ENCODE measurements around the gene ZFPM1.
"Not testable (repeated sequence)": the region's sequence is repeated elsewhere in the genome, so short reads cannot be mapped to it uniquely, and the experiment has no call there.

ZFPM1 gene

DNA sequence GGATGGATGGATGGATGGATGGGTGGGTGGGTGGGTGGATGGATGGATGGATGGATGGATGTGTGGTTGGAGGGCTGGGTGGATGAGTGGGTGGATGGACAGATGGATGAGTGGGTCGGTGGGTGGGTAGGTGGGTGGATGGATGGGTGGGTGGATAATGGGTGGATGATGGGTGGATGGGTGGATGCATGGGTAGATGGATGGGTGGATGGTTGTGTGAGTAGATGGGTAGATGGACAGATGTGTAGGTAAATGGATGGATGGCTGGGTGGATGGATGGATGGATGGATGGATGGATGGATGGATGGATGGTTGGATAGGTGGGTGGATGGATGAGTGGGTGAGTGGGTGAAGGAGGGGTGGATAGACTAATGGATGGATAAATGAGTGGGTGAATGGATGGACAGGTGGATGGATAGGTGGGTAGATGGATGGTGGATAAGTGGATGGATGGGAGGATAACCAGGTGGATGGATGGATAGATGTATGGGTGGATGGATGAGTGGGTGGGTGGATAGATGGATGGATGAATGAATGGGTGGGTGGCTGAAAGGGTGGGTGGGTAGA, 64.2 kb downstream of the ZFPM1 start:
- not testable (repeated sequence) for DNase-seq

DNA sequence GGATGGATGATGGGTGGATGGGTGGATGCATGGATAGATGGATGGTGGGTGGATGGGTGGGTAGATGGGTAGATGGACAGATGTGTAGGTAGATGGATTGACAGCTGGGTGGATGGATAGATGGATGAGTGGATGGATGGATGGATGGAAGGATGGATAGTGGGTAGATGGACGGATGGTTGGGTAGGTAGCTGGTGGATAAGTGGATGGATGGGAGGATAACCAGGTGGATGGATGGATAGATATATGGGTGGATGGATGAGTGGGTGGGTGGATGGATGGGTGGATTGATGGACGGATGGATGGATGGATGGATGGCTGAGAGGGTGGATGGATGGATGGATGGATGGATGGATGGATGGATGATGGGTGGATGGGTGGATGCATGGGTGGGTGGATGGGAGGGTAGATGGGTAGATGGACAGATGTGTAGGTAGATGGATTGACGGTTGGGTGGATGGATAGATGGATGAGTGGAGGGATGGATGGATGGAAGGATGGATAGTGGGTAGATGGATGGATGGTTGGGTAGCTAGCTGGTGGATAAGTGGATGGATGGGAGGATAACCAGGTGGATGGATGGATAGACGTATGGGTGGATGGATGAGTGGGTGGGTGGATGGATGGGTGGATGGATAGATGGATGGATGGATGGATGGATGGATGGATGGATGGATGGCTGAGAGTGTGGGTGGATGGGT, 65.5 kb downstream of the ZFPM1 start:
- not testable (repeated sequence) for DNase-seq

DNA sequence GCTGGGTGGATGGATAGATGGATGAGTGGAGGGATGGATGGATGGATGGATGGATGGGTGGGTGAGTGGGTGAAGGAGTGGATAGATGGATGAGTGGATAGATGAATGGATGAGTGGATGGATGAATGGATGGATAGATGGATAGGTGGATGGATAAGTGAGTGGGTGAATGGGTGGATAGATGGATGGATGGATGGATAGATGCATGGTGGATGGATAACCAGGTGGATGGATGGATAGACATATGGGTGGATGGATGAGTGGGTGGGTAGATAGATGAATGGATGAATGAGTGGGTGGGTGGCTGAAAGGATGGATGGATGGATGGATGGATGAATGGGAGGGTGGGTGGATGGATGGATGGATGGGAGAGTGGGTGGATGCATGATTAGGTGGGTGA, 66.2 kb downstream of the ZFPM1 start:
- no peak for DNase-seq

GRCh38 chr16:88519938-88520653, 67.0 kb downstream of the ZFPM1 start:
- DNase-seq, result no peak

GRCh38 chr16:88521674-88522073, 68.6 kb downstream of the ZFPM1 start:
- no peak for DNase-seq

GRCh38 chr16:88522276-88522949, 69.3 kb downstream of the ZFPM1 start:
- no peak for DNase-seq

DNA sequence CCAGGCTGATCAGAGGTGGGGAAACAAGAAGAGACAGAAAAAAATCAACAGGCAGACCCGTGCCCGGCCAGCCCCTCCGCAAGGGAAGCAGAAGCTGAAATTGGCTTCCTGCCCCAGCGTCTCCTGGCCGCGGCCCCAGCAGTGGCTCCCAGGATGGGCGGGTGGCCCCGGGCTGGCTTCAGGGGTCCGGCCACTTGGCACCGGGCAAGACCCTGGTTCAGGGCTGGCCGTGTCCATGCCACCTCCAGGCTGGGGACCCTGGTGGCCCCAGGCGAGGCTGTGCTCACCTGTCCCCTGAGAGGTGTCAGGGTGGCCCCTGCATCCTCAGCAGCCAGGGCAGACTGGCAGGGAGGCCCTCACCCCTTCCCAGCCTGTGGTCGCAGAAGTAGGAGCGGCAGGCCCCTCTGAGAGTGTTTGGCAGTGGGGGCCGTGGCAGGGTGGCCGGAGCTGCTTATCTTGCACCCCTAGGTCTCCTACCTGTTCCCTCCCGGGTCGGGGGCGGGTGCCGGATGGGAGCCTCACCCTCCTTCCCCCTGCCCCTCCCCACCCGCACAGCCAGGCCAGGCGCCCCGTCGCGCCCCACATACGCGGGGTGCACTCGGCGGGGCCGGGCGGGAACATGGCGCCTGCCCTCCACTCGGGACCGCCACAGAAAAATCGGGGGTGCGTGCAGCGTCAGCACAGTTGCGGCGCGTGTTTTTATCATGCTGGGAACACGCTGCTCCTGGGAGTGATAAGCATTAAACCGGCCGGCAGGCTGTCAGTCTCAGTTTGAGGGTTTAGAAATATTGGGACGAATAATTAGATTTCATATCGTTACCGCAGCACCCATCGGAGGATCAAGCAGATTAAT, 70.5 kb downstream of the ZFPM1 start:
- DNase-seq, result no peak

- DNase-seq, result no peak
Measured at GRCh38 chr16:88524274-88524972, 71.3 kb downstream of the ZFPM1 start.

DNA sequence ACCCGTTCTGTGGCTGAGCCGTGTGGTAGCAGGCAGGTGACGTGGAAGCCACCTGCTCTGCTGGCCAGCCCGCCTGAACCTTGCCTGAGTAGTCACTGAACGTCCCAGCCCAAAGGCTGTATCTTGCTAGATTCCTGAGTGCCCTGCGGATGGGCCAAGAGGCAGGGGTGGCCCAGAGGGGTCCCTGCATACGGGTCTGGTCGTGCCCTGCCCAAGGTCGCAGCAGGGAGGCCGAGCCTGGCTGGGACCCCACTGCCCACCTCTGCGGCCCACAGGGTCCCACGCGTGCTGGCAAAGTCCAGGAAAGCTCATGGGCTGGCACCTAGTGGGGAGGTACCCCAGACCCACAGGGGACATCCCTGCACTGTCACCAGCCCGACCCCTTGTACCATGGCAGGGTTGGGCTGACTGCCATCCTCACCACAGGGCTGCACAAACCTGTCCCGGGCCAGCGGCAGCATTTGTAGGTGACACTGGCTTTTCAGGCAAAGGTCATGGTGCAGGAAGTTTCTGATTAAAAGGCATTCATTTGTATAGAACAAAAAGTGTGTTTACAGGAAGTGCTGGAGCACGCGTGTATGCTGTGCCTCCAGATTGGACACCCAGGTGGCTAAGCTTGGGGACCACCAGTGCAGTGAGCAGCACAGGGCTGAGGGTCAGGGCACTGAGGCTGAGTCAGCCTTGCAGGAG, 72.0 kb downstream of the ZFPM1 start:
- DNase-seq, result no peak

DNA sequence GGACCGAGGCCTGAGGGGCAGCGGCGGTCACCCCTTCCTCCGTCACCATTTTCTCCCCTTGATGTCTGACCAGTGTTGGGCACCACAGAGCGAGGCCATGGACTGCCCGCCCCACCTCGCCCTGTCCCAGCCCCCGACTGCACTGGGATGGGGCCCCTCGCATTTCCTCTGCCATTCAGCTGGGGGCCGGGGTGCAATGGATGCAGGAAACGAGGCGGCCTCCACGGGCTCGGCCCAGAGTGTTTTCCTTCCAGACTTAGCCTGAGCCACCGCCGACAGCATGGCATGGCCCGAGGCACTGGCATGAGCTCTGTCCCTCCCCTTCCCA, 72.5 kb downstream of the ZFPM1 start:
- no peak for DNase-seq

DNA sequence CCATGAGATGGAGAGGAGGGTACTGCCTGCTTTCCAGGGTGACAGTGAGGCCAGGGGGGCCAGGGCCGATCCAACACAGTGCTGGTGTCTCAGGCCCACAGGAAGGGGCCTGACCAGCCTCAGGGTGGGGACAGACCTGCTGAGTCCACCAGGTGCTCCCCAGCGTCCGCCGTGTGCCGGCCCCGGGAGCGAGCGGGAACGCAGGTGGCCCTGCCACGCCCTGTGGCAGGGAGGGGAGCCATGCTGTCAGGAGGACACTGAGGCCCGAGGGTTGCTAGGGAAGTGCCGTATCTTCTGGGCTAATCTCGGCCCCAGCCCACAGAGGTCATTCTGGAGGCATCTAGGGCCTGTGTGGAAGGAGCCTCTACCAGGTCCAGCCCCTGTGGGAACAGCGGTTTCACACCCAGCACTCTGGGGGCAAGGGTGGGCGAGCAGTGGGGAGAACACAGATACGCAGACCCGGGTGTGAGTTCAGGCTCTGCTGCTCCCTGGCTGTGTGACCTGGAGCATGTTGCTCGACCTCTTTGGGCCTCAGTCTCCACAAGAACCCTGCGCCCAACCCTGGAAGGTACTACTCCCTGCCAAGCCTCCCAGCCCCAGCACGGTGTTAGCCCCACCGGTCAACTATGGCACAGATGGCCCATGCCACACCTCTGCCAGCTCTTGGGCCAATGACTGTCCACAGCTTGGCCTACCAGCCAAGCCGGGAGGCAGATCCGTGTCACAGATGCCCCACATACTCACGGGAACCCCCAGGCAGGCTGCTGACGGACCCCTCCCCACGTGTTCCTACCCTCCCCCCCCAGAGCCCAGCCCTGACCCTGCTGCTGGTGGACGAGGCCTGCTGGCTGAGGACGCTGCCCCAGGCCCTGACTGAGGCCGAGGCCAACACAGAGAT, 73.2 kb downstream of the ZFPM1 start:
- no peak for DNase-seq

DNA sequence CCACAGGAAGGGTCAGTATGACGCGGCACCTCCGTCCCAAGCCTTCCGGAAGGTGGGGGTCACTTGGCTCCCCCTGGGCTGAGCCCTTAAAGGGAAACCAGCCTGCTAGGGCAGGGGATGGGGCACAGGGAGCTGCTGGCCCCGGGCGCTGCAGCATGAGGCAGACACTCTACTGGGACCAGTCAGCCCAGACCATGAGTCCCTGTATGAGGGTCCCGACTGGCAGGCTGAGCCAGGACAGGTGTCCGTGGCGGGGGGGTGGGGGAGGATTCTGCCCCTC, 73.8 kb downstream of the ZFPM1 start:
- no peak for DNase-seq

GRCh38 chr16:88527186-88527936, 74.3 kb downstream of the ZFPM1 start:
- no peak for DNase-seq

DNA sequence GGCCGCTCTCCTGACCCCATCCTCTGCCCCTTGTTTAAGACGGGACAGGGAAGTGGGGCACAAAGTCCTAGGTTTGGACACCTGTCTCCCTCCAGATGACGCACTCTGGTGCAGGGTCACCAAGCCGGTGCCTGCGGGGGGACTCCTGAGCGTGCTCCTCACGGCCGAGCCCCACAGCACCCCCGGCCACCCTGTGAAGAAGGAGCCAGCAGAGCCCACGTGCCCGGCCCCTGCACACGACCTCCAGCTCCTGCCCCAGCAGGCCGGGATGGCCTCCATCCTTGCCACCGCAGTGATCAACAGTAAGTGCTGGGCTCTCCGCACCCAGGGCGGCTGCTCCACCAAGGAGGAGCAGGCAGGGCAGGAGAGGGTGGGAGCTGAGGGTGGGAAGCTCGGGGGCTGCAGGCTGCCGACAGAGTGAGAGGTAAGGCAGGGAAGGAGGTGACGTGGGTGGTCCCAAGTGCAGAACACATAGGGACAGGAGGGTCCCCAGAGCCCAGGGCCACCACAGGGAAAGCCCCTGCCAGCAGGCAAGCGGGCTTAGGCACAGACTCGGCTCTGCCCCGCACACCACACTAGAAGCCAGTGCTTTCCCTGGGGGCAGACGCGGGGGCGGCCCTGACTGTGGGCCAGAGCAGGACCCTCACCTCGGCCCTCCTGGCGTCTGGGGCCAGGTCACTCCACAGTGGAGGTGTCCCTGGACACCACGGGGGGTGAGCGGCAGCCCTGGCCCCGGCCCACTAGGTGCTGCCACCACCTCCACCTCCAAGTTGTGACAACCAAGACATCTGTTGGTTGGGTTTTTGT, 75.1 kb downstream of the ZFPM1 start:
- DNase-seq, result no peak

DNA sequence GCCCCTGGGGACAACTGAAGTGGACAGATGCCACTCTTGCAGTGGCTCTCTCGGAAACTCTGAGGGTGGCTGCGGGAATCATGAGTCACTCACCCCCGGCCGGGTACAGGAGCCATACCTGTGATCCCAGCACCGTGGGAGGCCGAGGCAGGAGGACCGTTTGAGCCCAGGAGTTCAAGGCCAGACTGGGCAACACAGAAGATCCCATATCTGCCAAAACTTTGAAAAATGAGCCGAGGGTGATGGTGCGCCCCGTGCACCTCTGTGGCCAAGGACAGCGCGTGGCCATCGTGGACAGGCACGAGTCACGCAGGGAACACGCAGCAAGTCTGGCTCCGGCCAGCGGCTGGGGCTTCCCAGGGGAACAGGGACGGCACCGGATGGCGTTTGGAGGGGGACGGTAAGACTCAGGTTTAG, 75.8 kb downstream of the ZFPM1 start:
- no peak for DNase-seq

- no peak for DNase-seq
Measured at GRCh38 chr16:88529596-88529995, 76.5 kb downstream of the ZFPM1 start.

DNA sequence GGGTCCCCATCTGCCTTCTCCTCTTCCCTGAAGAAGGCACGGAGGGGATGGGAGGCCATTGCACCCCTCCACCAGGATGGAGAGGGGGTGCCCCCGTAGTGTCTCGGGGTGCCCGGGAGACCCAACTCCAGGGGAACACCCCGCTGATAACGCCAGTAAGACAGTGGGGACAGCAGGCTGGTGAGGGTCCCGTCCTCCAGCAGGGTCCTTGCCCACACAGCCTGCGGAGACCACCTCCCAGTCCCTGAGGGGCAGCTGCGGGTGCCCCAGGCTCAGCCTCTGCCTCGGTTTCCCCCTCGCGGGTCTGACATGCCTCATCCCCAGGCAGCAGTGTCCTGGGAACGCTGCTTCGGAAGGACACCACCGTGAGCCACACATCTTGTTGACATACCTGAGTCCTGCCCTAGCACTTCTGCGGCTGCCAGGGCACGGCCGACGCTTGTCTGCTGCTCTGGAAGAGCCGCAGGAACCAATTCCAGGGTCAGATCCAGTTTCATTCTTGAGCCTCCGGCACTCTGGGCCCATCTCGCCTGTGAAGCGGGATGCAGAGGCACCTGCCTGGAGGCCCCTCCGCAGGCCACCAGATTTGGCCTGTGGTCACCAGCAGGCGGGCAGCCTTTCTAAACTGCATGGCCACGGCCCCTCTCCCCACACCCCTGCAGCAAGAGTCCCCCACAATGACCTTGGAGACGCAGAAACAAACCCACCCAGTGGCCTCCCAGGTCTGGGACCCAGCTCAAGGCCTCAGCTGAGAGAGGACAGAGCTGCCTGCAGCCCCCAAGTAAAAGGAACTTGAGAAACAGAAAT, 77.2 kb downstream of the ZFPM1 start:
- DNase-seq, result no peak

DNA sequence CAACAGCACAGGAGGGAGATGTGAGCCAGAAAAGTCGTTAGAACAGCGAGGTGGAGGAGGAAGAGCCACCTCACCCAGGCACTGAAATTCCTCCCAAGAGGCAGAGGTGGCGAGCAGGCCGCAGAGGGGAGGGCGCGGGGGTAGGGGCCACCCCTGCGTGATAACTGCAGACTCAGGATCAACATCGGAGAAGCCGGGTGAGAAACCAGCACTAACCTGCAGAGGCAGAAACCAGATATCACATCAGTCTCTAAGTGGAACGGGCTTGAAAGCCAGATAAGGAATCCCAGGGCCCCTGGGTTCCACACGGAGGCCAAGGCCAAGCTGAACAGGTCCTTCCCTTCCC, 77.8 kb downstream of the ZFPM1 start:
- no peak for DNase-seq

Data from NCI-H2171 (cell line).